ENCODE data around the gene GRM3.

Gene GRM3

DNA sequence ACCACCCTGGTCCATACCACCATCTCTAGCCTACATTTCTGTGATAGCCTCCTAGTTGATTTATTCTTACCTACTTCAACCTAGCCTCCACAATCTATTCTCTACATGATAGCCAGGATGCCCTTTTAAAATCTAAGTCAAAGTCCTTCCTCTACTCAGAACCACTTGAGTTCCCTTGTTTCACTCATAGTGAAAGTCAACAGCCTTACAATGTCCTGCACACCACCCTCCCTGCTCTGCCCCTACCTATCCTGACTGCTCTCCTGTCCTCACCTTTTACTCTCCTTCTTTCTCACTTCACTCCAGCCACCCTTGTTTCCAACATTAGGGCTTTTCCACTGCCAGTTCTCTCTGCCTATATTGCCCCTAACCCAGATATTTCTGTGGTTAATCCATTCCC lies 146.7 kb downstream of the GRM3 start:
- no peak for DNase-seq

DNA sequence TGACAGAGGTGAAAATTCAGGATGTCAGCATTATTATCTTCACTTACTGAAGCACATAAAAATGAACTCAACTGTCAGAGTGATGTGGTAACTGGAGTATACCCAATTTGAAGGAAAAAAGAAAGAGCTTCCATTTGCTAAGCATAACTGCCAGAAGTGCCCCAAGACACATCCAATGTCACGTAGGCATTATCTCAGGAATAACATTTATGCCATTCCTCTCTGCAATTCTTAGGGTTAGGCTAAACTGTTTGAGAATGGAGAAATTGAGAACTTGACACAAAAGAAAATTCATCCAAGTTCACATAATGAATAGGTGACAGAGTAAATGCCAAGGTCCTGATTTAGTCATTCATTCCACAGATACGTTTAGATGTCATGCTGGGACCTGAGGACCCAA lies 148.6 kb downstream of the GRM3 start:
- DNase-seq = no peak

DNA sequence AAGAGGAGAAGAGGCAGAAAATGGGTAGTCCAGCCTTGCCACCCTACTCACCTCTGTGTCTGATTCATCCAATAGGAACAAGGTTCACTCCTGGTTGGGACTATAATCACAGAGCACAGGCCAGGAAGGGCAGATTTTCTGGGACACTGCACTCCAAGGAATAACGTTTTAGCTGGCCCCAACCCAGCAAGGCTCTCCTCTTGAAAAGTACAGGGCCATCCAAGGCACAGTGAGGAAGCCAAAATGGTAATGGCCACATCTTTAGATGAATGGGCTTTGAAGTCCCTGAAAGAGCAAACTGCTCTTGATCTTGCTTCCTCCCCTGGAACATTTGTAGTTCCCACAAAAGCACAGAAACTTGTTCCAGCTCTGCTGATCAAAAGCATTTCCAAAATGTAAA lies 149.4 kb downstream of the GRM3 start:
- DNase-seq = no peak

DNA sequence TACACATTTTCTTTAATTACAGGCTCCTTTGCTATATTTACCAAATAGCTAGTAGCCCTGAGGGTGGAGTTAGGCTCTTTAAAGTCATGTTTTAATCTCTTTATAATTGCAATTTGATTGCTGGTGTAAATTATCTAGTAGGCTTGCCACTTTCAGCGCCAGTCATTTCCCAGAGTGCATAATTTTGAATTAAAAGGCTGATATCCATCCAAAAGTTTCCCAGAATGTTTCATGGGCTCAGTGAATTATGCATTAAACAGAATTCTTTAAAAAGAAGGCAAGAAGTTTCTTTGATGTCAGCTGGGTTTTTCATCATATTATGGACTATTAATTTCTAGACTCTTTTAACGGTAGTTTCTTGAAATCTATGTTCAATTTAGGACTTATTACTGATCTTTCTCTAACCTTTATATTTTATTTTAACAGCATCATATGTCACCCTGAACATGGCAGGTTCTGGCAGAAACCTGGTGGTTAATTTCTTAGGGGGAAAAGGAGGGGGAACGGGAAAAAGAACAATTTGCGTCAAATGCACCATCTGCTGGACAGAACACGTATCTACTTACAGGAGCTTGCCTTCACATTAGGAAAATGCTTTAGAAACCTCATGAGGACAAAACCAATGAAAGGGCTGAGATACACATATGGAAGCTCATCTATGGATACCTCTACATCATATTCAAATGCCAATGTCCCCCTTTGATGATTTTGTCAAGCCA lies 171.1 kb downstream of the GRM3 start:
- no peak for DNase-seq

DNA sequence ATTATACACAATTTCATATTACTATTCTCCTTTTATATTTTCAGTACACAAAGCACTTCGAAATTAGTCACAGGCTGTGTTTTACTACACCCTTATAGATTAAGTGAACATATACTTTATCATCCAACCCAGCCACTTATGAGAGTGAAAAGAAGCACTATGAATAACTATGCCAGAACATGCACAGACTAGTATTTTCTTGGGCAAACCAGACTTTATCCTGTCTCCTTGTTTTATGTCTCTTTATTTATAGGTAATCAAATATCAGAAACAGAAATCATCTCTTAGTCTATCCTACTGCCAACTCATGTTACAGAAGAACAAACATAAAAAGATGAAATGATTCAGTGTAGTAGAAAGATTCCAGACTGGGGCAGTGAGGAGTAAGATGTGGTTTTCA lies 171.8 kb downstream of the GRM3 start:
- DNase-seq = no peak

DNA sequence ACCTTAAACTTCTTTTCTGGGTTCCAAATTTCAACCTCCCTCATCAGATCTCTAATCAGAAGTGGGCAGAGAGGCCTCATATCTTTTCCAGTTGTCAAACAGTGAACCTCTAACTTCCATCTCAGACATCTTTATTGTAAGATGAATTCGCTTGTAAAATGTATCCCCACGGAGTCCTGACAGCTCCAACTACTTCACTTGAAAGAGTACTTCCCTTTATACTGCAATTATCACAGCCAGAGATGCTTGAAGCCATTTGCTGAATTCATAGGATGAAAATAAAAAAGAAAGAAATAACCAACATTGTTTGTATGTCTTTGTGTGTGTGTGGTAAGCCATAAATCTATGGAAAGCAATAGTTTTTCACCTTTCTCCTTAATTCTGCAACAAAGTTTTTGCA lies 175.2 kb downstream of the GRM3 start:
- no peak for DNase-seq

DNA sequence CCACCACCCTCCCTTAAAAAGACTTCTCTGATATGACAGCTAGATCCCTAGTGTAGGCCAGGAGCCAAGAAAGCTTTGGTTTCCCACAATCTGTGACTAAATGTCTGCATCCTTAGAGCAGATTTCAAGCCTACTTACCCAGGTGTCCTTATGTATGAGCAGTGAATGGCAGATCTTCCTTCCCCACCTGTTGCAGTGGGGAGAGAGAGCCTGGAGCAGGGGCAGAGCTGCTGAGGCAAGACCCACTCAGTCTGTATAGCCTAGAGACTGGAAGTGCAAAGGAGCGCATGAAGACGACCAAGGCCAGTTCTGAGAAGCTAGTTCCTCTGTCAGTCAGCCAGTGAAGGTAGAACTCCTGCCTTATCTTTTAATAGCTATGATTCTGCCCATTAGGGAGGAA lies 180.1 kb downstream of the GRM3 start:
- DNase-seq = no peak

DNA sequence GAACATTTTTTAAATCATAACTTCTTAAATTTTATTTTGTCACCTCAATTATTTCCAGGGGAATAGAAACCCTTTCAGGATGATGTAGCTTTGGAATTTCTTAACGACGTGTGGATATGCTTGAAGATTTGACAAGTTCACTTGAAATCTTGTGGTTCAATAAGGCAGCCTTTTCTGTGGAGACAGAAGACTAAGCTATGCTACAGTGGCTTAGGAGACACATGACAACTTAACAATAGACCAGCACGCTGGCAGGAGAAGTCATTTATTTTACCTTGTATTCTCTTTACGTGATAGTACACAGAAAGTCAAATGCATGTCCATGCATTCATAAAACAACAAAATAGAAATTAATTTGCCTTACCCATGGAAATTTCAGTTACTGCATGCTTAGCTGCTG lies 181.6 kb downstream of the GRM3 start:
- no peak for DNase-seq

DNA sequence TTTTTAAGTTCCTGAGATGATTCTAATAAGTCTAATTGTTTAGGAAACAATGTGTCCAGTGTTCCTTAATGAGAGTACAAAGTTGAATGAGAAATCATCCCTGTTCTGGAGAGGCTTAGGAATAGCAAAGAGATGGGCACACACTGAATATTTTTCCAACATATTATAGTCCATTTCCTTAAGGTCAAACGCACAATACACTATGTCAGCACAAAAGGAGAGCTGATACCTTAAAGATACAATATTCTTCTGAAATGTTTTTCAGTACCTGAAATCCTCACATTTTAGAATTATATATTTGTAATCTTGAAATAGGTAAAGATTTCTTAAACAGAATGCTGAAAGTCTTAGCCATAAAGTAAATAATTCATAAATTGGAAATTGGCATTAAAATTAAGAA lies 183.2 kb downstream of the GRM3 start:
- DNase-seq = no peak

DNA sequence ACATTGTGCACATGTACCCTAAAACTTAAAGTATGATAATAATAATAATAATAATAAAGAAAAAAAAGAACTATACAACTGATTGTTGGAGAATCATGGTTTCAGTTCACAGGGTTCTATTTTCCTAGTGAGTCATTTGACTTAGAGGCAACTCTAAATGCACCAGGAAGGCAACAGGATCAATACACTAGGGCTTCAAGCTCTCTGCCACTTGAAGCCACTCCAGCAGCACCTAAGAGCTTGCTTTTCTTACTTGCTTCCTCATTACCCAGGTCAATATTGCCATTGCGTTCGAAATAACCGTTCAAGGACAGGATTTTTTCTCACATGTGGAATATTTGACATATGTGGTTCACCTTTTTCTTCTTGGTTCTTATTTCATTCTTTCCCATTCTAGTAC lies 189.7 kb downstream of the GRM3 start:
- DNase-seq = no peak

DNA sequence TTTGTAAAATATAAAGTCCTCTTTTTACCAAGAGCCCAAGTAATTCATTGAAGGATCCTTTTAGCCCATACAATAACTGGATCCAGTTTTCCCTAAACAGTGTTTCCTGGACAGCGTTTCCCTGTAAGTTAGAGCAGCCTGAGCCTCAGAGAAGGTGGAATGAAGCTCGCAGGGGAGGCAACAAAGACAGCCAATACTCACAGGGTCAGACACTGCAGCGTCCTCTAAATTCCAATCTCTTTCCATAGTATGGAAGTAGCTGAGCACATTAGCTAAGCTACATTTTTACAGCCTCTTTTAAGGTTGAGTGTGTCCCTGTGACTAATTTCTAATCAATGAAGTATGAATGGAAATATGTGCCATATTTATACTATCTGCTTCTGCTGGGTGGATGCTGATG lies 193.5 kb downstream of the GRM3 start:
- no peak for DNase-seq

DNA sequence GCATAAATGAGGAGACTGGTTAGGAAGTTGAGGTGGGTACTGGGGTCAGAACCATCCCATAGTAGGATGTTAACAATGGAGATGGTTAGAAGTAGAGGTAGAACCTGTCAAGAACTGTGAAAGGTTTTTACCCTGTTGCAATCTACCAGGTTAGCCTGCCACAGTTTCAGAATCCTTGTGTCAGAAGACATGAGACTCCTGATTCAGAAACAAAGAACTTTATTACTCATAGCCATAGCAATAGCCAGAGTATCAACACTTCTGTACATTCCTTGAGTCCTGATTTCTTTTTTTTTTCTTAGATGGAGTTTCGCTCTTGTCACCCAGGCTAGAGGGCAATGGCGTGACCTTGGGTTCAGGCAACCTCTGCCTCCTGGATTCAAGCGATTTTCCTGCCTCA lies 200.9 kb downstream of the GRM3 start:
- DNase-seq = no peak

DNA sequence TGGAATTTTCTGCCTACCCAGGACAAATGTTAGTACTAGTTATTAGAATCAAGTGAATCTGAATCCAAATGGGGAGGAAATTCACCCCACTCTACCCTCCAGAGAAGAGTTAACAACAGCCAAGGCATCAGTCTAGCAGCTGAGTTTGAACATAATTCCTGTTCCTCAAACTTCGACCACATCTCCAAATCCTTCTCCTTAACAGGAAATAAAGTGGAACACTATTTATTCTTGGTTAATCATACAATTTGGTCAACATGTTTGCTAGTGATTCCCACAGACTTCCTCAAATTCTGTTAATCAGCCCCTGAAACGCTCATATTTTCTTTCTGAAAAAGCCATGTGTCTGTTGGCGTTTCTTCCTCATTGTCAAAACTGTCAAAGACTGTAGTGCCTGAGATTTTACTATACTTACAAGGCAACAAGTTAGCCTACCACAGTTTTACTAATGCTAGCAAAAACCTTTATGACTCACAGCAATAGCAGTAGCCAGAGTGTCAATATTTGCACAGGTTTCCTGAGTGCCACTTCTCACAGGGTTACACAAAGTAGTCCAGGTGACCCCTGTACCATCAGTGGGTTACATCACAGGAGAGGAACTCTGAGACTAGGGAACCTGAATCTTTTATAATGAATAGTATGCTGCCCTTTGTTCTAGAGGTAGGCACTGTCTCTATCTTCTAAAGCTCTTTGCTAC lies 202.9 kb downstream of the GRM3 start:
- DNase-seq = no peak

DNA sequence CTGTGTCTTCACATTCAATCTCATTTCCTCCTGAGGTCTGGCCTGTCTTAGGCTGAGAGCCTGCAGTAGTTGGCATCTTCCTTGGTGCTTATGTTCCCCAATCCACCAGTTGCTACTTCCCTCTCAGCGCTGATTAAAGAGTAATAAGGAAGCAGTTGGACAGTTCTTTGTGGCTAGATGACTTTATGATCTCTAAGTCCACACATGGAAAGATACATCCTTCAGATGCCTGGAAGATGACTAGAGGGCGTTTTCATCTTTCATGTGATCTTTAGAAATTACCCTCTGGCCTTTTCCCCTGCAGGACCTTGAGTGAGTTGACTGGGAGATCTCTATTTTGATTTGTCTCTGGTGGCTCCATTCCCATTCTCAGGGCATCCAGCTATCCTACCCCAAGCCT lies 204.5 kb downstream of the GRM3 start:
- DNase-seq = no peak

DNA sequence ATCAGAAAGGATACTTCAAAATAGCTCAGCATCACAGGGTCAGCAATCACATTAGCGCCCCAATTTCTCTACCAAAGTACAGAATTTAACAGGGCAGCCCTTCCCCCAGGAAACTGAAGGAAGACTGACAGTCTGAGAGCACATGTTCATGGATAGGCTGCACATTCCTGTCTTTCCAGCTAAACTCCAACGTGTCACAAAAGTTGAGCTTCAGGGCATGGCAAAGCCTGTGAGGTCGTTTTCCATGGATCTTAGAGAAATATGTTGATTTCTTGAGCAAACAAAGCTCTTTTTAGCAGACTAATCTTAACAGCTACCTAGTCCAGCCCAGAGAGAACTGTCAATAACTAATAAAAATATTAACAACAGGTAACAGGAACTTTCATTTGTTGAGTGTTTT lies 207.9 kb downstream of the GRM3 start:
- DNase-seq = no peak

DNA sequence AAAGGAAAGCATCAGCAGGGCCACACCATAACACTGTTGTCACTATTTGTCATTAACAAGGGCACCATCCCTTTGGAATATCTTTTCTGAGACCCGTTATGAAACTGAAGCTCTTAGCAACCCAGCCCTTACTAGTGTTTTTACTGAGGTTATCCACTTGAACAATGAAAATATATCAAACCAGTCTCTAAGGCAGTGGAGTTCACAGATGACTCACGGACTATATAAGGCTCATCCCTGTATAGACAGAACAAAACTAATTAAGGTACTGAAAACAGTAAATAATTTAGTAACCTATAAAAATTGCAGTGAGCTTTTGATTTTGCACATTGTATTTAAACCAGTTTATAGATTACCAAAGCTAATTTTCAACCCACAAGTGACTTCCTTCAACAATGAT lies 219.7 kb downstream of the GRM3 start:
- DNase-seq = no peak

DNA sequence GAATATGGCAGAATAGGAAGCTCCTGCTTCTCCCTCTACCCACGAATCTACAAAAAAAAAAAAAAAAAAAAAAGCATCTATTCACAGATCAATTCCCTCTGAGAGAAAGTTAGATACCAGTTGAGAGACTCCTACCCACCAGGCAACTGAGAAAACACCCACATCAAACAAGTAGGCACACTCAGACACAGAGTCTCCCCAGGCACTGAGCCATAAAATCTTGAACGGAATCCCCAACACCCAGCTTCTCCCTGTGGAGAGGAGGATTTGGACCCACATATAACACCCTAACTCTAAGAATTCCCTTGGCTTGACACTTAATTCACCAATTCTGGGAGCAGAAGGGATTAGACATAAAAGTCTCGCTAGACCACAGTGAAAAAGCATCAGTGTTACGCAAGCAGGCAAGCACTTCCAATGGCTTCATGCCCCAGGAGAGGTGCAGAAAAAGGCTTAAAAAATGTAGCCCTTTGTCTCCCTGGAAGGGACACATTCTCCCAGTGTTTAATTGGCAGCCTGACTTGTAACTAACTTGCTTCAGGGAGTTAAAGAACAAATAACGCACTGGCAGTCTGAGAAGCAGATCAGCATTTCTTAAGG lies 223.6 kb downstream of the GRM3 start:
- no peak for DNase-seq

DNA sequence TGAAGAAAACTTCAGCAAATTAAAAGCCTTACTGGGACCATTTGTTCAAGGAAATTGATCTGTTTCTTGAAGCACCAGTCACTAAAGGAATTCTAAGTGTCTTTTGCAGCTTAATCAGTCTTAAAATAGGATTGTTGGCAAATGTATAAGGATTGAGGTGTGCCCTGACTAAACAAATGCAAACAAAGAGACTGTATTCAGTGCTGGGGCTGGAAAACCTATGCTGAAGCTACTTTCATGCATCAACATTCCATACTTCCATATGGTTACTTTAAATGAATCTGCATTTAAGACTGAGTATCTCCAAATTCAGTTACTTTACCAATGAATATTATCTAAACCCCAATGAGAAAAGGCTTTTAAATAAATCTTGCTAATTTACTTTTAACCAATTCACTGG lies 232.4 kb downstream of the GRM3 start:
- no peak for DNase-seq

DNA sequence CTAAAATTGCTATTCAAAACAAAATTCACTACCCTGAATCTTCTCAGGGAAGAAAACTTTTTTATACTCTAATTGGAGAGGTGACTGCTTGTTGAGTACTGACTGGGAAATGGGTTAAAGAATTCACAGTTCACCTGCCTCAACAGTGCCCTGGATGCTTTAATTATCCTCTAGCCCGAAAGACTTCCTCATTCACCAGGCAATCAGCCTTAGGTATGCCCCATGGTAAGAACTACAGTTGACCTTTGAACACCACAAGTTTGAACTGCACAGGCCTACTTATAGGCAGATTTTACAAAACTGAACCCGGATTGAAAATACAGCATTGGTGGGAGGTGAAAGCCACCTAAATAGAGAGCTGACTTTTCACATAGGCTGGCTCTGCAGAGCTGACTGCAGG lies 240.4 kb downstream of the GRM3 start:
- no peak for DNase-seq

DNA sequence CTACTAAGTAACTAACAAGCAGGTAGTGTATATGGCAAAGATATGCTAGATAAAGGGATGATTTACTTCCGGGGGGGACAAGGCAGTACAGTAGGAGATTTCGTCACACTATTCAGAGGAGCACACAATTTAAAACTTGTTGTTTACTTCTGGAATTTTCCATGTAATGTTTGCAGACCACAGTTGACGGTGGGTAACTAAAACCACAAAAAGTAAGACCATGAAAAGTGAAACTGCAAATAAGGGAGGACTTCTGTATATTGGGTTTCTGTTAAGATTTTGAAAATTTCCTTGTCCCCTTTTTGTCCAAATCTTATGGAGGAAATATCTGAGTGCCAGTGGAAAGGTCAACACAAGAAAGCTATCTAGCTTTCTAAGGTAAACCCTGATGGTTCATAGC lies 245.8 kb downstream of the GRM3 start:
- no peak for DNase-seq

DNA sequence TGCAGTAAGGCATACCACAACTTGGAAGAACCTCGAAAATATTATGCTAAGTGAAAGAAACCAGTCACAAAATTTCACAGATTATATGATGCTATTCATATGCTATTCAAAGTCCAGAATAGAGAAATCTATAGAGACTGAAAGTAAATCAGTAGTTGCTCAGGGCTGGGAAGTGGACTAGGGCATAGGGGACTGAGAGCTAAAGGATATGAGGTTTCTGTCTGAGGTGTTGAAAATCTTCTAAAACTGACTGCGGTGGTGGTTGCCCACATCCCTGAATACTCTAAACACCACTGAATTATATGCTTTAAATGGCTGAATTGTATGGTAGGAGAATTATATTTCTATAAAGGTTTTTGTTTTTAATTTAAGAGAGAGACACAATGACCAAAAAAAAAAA lies 254.5 kb downstream of the GRM3 start:
- DNase-seq = no peak

DNA sequence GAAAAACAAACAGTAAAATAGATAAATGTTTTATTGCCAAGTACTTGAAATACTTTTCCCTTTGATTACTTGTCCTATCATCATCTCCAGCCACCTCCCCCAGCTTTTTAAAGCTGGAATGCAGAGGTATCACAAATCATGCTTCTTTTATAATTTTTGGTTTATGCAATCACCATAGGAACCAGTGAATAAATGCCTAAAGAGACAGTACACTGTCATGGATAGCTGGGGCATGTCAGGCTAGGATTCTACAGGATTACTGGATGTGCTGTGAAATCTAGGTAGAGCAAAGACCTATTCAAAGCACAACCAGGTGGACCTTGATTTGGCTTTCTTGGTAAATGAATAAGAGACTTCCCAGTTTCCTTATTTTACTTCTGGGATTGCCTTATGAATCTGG lies 257.2 kb downstream of the GRM3 start:
- DNase-seq = no peak

DNA sequence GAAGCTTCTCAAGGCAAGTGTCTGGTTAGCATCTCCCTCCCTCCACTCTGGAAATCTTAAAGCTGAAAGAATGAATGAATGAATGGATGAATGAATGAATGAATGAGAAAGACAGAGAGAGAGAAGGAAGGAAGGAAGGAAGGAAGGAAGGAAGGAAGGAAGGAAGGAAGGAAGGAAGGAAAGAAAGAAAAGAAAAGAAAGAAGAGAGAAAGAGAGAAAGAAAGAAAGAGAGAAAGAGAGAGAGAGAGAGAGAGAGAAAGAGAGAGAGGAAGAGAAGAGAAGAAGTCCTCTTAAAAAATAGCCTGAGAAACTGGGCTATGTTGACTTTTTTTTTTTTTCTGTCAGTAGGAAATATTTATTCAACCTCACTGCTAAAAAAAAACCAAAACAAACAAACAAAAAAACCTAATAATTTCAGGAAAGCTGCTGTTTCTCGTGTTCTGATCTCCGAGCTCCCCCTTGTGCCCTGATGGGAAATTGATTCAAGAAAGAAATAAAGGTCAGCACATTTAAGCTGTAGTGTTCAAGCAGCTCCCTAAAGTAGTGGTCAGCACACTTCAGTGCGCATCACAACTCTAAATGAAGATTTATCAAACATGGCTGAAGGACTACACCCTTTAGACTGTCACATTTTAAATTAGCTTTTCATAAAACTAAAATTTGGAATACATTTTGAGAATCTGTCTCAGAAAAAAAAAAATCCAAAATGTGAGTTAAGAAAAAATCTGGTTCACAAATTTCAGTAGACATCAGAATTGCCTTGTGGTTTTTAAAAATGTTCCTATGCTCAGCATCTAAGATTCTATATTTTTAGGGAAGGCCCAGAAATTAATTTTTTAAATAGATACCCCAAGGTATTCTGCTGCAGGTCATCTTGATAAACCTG lies 261.5 kb downstream of the GRM3 start:
- DNase-seq = peak; percentile 12

DNA sequence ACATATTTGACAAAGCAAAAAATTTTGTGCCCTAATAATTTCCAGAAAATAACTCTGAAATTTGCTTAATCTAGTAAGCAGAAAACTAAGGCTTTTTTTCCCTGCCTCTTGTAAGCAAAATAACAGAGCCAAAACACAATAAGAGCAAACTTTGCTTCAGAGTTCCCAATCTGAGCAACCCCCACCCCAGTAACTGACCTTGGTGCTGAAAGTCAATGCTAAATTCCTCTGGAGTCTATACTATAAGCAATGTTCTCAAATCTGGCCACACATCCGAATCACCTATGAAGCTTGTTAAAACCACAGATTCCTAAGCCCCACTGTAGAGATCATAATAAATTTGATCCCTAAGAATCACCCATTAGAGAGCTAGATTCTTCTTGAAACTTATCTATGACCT lies 265.2 kb downstream of the GRM3 start:
- no peak for DNase-seq
